Endometrial microvascular endothelial cells (primary cell): ENCODE data around the gene CALML3. TPM values are rescaled to one million over a fixed set of nuclear protein-coding genes. Genes with fewer than 3 reads are reported as not detected.

Experiments
- in situ Hi-C: cut with HindIII; loops from 2 replicates; pipeline ENCODE4 v1.10.0; 2017; ENCODE audit warnings: low sequenced_read_pairs, low pct_unique_long_range_greater_than_20kb; ENCODE audit errors: inconsistent ontology term
- total RNA-seq: library from RNA; depleted of rRNA; stranded (reverse); fragments of >200 nt; gene quantifications from one replicate; pipeline ENCODE4 v1.2.3, GENCODE V29; 2015; ENCODE audit errors: inconsistent ontology term

The CALML3 gene
- total RNA-seq, 1 donor from 2014 or later: not detected

DNA sequence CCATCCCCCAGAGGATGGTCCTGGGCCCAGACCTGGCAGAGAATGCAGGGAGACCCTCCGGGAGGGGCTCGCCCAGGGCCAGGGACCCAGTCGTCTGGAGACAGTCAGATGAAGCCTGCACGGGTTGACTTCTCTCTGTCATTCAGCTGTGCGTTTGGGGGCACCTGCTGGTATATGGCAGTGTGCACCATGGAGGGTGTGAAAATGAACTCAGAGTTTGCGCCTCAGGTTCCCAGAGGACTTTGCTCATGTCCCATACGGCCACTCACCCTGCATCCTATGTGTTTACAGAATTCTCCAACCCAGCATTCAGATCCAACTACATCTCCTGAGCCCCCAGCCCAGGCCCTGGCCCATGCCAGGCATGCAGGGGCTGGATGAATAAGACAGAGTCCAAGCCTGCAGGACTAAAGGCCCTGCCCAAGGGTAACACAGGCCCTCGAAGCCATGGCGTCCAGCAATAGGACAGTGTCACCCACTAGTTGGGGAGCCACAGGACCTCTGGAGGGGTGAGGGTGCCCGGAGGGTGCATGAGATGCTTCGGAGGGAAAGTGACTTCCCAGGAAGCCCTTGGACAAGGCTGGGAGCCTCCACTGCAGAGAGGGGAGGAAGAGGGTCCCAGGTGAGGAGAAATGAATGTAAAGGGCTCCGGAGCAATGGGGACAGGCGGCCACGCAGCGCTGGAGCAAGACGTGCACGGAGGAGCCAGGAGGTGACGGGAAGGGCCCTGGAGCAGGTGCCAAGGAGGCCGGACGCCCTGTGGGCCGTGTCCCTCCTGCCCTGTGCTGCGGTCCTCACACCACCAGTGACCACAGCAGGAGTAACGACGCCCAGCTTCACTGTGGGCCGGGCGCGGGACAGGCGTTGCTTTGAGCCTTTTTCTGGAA, 36.3 kb downstream of the CALML3 start:
- in situ Hi-C loops: no loop called here

DNA sequence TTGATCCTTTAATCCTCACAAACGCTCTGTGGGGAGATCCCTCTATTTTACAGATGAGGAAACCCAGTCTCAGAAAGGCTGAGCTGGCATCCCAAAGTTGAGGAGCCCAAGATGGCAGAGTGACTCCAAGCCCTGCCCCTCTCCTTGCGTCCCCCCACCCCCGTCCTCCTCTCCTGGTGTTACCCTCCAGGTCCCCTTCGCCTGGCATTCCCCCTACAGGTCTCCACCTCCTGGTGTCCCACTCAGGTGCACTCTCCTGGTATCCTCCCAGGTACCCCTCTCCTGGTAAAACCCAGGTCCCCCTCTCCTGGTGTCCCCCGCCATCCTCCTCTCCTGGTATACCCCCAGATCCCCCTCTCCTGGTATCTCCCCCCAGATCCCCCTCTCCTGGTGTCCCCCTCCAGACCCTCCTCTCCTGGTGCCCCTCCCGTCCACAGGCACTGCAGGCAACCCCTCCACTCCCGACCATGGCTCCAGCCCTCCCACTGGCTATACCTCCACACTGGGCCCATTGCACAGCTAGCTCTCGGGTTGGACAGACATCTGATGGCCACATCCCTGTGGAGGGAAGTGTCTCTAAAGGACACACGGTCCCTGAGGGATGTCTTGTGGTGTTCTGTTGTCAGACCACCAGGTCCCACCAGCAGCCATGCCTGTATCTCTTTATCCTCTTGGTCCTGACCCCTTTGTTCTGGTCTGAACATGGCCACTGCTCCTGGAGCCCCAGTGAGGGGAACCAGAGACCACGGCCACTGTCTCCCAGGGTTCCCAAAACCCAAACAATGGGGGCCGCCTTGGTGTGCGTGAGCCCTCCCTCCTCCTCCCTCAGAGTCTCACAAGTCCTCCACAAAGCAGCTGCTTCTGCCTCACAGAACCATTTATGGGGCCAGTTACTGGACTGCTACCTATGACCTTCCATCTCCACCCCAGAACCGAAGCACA, 37.2 kb downstream of the CALML3 start:
- in situ Hi-C loops: no loop called here

DNA sequence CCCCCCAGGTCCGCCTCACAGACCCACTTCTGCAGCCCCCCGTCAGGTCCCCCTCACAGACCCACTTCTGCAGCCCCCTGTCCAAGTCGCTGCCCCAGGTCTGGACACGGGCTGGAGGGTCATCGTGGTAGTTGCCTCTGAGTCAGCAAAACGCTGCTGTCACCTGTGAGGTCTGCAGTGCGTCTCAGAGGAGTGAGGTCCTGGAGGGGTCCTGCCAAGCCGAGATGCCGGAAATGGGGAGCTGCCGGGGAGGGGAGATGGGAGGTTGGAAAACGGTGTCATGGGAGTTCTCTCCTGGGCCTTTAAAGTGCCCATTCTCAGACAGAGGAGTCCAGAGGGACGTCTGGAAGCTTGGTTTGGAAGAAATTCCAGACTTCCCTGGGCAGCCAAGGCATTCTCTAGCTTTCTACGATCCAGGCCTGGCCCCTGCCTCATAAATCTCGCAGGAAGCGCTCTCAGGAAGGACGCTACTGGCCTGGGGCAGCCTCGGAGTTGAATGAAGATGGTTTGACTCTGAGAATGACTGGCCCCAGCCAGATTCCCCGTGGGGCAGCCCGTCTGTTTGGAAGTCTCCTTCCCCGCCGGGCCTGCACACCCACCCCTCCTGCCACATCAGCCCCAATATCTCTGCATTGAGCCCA, 38.7 kb downstream of the CALML3 start:
- in situ Hi-C loops: no loop called here

DNA sequence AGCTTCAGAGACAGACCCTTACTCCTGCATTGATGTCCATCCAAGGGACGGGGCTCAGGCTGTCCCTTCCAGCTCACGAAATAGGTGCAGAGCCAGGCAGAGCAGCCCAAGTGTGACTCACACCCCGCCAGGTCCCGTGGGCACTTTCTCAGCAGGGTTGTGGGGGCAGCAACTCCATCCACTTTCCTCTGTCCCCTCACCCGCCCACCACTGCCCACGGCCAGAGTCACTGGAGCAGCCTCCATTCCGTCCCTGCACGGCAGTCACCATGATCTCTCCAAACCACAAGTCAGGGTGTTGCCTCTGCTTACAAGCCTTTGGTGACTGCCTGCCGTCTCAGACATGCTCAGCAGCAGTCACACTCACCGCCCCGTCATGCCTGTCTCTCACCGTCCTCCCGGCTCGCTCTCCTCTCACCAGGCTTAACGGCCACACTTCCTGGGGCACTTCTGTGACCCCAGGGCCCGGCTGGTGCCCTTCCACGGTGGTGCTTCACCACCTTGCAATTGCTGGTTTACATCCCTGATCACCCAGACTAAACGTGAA, 39.3 kb downstream of the CALML3 start:
- in situ Hi-C loops: no loop called here

DNA sequence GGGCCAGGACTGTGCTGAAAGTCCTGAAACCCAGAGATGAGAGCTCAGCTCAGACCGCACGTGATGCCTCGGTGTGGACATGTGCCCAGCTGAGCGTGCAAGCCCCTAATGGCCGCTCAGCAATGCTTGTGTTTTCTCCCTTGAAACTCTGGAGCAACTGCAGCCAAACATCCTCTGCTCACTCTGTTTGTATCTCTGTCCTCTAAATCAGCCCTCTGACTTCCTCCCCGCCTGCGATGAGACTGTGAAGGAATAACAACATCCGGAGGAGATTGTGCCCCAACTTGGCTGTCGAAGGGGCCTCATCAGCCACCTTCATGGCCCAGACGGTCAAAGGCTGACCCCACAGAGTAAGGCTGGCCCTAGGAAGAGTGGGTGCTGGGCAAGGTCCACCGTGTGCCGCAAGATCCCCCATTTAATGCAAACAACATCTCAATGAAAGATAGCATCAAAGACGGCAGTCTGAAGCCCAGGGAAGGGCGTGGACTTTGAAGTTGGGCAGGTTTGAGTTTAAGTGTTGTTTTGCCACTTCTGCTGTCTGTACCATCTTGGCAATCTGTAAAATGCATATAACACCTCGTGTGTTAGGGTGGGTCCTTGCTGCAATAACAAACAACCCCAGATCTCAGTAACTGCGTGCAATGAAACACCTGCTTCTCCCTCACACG, 39.9 kb downstream of the CALML3 start:
- in situ Hi-C loops: no loop called here

DNA sequence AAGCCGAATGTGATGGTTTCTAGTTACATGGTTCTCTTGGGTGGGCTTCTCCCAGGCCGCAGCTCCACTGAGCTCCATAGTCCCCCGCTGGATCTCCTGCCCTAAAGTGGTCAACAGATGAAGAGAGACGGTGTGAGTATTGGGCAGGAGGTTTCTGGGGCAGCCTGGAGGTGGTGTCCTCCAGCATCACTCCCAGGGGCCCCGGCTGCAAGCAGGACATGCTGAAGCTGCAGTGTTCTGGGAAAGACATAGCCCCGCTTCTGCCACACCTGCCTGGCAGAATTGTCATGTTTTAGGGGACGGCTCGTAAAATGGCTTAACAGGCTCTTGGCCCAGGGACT, 40.4 kb downstream of the CALML3 start:
- in situ Hi-C loops: no loop called here

DNA sequence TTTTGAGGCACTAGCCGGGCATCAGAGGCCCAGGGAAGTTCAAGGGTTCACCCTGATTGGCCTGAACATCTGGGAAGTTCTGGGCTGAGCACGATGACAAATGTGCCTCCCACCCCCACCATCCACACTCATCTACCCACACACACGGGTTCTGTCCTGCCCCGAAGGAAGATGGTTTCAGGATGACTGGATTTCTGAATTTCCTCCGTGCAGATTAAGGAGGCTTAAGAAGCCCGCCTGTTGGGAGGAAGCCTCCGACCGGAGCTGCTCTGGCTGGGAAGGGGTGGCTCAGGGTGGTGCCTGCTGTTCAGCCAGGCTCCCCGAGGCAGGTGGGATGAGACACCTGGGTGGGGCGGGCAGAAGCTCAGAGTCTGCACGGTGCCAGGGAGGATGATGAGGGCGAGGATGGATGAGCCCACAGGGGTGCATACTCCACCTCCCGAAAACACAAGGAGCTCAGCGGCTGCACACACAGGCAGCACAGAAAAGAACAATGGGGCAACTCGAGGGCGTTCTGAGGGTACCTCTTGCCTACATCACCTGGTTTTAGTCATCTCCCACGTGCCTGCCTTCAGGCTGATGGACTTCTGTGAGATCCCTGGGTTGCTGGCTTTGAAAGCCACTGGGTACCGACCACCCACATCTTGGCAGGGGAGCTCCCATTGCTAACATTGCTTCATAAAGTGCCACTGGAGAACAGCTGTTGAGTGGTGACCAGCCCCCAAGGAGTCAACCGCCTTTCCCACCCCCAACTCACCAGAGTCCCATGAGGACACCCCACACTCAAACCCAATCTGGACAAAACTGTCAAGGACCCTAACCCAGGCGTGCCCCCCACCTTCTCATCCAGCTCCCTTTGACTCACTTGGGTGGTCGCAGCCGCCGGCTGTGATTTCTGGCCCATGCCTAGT, 41.2 kb downstream of the CALML3 start:
- in situ Hi-C loops: no loop called here

DNA sequence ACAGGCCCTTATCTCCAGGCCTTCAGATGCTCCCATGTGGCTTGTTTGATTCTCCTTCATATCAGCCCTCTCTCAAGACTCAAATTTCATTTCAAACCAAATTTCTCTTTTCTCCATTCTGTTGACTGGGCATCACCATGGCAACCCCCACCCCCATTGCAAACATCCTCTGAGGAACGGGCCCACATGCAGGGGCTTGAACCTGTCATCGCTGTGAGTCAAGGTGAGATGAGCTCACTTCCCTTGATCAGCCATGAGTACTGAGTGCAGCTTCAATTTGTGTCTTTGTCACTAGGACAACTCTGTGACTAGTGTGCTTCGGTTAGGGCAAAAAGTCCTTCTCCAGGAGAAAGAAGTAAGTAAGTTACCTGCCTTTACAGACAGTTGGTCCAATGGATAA, 41.9 kb downstream of the CALML3 start:
- in situ Hi-C loops: no loop called here

DNA sequence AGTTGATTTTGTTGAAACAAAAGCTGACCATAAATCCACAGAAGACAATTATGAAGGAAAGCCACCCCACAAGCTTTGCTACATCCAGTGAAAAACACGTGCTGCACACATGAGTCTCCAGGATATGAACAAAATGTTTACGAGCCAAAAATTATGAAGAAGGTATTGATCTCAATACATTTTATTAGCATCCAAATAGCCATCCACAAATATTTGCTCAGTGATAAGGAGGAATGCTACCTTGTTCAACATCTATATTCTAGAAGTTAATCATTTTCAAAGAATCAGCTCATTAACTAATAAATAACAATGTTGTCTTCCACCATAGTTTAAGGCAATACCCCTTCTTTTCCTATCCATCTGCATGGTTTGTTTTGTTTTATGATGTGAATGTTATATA, 42.7 kb downstream of the CALML3 start:
- in situ Hi-C loops: no loop called here

DNA sequence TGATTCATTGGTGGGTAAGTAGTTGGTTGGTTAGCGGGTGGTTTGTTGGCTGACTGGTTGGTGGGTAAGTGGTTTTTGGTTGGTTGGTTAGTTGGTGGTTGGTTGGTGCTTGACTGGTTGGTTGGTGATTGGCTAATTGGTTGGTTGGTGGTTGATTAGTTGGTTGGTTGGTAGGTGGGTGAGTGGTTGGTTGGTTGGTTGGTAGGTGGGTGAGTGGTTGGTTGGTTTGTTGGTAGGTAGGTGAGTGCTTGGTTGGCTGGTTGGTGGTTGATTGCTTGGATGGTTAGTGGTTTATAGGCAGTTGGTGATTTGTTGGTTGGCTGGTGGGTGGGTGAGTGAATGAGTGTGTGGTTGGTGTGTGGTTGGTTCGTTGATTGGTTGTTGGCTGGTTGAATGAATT, 44.2 kb downstream of the CALML3 start:
- in situ Hi-C loops: no loop called here

DNA sequence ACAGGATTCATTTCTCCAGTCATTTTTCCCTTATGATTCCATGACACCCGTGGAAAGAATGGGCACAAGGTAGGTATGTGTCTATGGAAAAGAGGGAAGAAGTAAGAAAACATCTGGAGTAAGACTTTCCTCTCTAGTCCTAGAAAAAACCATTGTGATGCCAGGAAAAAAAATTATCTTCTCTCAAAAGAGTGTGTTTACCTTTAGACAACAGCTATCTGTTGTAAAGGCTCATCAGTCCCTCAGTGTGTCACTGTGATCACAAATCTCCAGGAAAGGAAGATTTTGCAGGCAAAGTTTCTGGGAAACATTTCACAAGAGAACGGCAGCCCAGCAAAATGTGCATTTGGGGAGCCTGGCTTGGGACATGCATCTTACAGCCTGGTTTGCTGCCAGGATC, 44.8 kb downstream of the CALML3 start:
- in situ Hi-C loops: no loop called here

DNA sequence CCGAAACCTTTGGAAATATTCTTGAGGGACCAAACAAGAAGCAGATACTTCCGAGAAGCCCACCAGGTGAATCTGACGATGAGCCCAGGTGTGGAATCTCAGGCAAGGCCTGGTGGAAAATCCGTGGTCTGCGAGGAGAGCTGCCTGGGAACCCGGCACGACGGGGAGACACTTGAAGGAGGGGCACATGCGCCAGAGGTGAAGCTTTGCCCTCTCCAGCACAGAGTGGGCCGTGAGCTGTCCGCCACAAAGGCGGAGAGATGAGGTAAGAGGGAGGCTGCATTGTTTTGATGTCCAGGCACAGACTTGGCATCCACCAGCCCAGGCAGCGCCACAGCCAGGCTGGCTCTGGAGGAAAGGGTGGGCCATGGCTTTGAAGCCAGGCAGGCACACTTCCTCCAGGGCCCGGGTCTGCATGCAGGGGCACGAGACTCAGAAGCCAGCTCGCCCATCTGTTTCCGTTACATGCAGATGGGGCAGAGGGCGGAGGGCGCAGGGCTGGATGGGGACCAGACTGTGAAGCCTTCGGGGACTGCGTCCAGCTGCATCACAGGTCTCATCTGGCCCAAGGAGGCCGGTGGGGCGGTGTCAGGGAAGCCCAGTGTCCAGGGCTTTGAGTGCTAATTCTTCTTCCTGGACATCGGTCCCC, 45.4 kb downstream of the CALML3 start:
- in situ Hi-C loops: no loop called here

DNA sequence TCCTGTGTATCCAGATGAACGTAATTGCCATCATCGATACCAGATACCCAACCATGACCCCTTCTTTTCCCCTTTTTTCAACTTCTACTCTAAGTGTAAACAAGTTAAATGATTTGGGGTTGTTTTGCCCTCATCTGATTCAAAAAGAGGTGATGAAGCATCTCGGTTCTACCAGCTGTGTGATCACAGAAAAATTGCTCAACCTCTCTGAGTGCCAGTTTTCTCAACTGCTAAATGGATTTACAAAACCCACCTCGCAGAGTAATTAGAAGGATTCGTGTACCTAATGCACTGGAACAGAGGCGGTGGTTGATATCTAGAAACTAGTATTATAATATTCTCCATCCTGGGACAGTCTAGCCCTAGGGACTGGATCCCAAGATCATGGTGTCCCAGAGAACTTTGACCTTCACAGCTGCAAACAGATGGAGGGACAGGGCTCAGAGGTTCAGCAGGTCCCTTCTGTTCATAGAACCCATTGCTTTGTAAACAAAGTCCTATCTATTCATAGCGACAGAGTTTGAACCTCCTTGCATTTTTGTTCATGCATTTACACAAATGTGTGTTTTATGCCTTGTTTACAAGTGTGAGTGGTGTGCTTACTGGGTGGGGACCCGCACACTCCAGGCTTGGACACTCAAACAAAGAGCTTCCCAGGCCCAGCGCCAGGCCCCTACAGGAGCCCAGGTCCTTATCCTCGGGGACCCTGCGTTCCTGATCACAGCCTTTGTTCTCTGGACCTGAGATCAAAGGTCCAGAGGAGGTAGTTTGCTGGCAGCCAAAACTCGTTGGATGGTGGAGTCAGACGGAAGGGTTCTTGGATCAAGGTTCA, 46.4 kb downstream of the CALML3 start:
- in situ Hi-C loops: no loop called here

DNA sequence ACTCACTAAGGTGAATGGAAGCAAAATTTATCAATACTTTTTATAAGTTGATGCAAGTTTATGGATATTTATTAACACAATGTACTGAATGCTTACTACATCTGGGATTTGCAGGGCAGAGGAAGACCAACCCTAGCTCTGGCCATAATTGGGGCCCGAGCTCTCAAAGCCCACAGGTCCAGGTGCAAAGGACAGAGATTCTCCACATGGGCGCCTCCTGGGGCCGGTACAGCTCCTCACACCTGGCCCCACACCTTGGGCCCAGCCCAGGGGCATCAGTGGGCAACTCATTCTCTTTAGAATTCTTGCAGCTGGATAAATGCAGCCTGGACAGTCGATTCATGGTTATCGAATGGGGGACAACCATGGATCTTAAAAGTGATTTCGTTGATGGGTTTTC, 47.1 kb downstream of the CALML3 start:
- in situ Hi-C loops: no loop called here

DNA sequence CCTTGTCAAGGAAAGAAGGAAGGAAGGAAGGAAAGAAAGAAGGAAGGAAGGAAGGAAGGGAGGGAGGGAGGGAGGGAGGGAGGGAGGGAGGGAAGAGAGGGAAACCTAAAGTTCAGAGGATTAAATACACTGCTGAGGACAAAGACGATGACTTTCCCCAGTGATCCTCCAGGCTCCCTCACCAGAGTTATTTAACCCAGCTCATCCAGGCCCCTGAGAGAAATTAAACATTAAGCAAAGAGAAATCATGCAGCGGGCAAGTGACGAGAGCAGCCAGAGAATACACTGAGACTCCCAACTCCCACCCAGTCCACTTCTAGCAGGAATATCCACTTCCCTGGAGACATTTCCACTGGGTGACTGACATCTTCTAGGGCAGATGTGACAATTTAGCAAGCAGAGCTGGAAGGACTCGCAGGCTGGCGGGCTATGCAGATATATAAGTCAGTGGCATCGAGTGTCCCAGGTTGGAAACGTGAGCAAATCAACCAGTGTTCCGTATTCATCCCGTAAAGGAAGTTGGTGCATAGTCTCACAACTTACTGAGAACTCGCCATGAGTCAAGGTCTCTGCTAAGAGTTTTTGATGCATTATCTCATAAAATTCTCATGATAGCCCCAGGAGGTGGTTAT, 48.7 kb downstream of the CALML3 start:
- in situ Hi-C loops: no loop called here

DNA sequence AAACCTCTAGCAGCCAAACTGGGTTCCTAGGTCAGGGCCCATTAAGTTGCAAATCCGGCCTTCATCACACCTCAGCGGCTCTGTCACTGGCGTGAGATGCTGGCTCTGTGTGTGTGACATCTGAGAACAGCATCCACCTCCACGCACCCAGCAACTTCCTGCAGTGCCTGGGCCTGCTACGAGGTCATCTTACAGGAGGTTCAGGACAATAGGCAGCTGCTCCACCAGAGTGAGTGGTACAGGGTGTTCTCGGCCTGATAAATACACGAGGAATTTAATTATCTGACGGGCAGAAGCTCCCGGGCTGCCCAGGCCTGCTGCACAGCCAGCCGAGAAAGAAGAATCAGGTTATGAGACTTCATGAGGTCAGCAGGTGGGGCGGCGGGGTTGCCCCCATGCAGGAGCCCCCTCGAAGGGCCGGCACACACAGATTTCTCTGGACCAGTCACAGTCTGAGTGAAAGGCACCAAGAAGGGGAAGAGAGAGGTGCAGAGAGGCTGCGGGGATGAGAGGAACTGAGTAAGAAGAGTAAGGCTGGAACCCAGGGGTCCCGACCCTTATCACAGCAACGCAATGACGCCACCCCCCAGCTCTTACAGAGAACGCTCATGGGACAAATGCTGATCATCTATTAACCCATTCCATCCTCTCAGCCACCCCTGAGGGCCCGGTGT, 49.3 kb downstream of the CALML3 start:
- in situ Hi-C loops: no loop called here
